Cardiac muscle cell (in vitro differentiated cells and primary cell): ENCODE data around the gene SASS6. TPM values are rescaled to one million over a fixed set of nuclear protein-coding genes. Genes with fewer than 3 reads are reported as not detected.

ENCODE experiments used
- DNase-seq, 2 donors: peaks; one replicate each; pipeline versions ENCODE4 v3.0.0 to v3.0.0-alpha.2; 2010 to 2017; ENCODE audit warnings: low read depth in 1 of 2, low spot score in 1 of 2
- H3K27ac ChIP-seq: fragments of 200-600 bp; sonication (generic); 2 replicates; pipeline ENCODE4 v1.5.1; 2016
- H3K27me3 ChIP-seq: fragments of 200-600 bp; sonication (generic); 2 replicates; pipeline ENCODE4 v1.6.0; 2016; ENCODE audit warnings: control low read depth
- H3K36me3 ChIP-seq: fragments of 200-600 bp; sonication (generic); 2 replicates; pipeline ENCODE4 v1.5.1; 2016; ENCODE audit warnings: control low read depth
- H3K4me1 ChIP-seq: fragments of 200-600 bp; sonication (generic); 2 replicates; pipeline ENCODE4 v1.8.1; 2017; ENCODE audit warnings: low read depth, mild to moderate bottlenecking, mixed run types
- H3K4me3 ChIP-seq: fragments of 200-600 bp; sonication (generic); 2 replicates; pipeline ENCODE4 v1.5.1; 2016; ENCODE audit warnings: mild to moderate bottlenecking
- H3K9me3 ChIP-seq: fragments of 200-600 bp; sonication (generic); 2 replicates; pipeline ENCODE4 v1.5.1; 2017; ENCODE audit warnings: low read depth, mild to moderate bottlenecking, control low read depth
- polyA plus RNA-seq: library from polyadenylated mRNA; unstranded; fragments of >200 nt; fragmentation: Nextera tagmentation; extraction: Ambion mirVana; gene quantifications from 2 replicates; pipeline ENCODE4 v1.2.1, GENCODE V29; 2016
- total RNA-seq: library from RNA; depleted of rRNA; stranded (reverse); fragments of >200 nt; gene quantifications from 2 replicates; pipeline ENCODE4 v1.2.3, GENCODE V29; 2016
- TF ChIP-seq, protein P1 (sequence below): IDR thresholded peaks from 2 replicates; pipeline ENCODE4 v1.5.1; 2012; ENCODE audit warnings: low read depth, mild to moderate bottlenecking, low read length

SASS6 gene
- total and polyA plus RNA-seq, 2 experiments from 2014 or later, result 2.5 to 4.2 TPM

DNA sequence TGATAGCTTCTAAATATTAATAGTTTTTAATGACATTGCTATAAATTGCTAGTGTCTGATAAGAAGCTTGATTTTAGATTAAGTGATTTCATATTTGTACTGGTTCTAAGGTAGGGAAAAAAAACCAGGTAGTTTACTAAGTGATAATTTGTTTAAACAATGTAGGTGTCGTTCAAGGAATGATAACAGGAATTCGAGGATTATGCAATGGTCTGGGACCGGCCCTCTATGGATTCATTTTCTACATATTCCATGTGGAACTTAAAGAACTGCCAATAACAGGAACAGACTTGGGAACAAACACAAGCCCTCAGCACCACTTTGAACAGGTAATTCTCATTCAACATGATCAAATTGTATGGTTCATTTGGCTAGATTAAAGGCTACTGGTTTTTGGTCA lies 52.4 kb downstream of the SASS6 start:
- peaks cover 49% of the 10 kb centered on the region for H3K36me3 ChIP-seq
- H3K4me1 ChIP-seq, result no peaks in the 10 kb centered on the region
- peak overlapping the region; percentile 26 for H3K27ac ChIP-seq
- DNase-seq, result no peak
- TF ChIP-seq, protein P1, sequence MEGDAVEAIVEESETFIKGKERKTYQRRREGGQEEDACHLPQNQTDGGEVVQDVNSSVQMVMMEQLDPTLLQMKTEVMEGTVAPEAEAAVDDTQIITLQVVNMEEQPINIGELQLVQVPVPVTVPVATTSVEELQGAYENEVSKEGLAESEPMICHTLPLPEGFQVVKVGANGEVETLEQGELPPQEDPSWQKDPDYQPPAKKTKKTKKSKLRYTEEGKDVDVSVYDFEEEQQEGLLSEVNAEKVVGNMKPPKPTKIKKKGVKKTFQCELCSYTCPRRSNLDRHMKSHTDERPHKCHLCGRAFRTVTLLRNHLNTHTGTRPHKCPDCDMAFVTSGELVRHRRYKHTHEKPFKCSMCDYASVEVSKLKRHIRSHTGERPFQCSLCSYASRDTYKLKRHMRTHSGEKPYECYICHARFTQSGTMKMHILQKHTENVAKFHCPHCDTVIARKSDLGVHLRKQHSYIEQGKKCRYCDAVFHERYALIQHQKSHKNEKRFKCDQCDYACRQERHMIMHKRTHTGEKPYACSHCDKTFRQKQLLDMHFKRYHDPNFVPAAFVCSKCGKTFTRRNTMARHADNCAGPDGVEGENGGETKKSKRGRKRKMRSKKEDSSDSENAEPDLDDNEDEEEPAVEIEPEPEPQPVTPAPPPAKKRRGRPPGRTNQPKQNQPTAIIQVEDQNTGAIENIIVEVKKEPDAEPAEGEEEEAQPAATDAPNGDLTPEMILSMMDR, result no peak
- H3K4me3 ChIP-seq, result no peak overlapping the region
- no peaks in the 10 kb centered on the region for H3K27me3 ChIP-seq
- no peaks in the 10 kb centered on the region for H3K9me3 ChIP-seq

DNA sequence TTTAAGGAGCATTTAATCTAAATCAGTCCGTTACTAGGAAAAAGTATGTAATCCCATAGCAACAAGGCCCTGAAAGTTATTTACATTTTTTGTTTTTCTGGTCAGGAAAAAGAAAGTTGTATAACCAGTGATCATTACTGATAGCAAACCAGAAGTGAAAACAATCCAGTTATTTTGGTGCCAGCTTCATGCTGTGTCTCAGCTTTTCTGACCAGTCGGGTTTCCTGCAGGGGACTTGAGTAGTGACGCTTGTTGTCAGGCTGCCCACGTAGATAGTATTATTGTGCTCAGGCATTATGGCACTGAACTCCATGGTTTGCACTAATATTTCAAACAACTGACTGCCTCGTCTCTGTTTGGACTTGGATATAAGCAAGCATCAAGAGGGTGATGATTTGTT lies 55.2 kb downstream of the SASS6 start:
- Histone ChIP-seq H3K4me3 (no peak overlapping the region), H3K9me3 (no peaks in the 10 kb centered on the region), H3K36me3 (peaks cover 41% of the 10 kb centered on the region), H3K27ac (no peak overlapping the region), H3K27me3 (no peaks in the 10 kb centered on the region), H3K4me1 (no peaks in the 10 kb centered on the region)
- peak in 1 of 2 donors; percentile 29 for DNase-seq
- TF ChIP-seq, protein P1, result no peak

DNA sequence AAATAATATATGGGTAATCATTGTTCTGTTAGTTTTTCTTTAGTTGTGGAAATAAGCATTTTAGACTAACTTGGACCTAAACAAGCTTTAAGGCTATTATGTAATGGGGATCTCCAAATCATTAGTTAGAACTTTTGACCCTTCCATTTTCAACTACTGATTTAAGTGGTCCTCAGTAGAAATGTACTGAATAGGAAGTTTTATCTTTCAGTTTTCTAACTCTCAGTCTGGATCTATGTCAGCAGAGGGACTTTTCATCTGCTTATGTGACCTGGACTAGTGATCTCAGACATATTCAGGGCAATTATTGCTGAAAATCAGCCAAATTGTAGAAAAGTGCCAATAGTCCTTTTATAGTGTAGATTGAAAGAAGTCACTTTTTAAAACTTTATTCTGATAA lies 56.0 kb downstream of the SASS6 start:
- no peak overlapping the region for H3K27ac ChIP-seq

DNA sequence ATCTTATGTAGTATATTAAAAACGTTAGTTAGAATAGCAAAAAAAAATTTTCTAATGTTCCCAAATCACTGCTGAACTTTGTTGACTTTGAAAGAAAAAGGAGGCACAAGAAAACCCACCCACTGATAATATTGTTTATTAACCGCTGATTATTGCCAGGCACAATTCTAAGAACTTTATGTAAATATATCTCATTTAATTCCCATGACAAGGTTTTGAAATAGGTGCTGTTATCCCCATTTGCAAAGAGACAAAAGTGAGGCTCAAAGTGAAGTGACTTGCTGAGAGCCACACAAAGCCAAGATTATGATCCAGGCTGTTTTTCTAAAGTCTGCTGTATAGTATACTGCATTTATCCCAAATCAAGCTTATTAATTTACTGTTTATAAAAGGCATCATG lies 56.4 kb downstream of the SASS6 start:
- Histone ChIP-seq H3K9me3 (no peaks in the 10 kb centered on the region), H3K27ac (no peak overlapping the region), H3K27me3 (no peaks in the 10 kb centered on the region), H3K36me3 (peaks cover 31% of the 10 kb centered on the region), H3K4me1 (no peaks in the 10 kb centered on the region), H3K4me3 (no peak overlapping the region)
- no peak for DNase-seq
- TF ChIP-seq, protein P1, result no peak

More for the DNA sequence above, 56.0 kb downstream of the SASS6 start:
- Histone ChIP-seq H3K9me3 (no peaks in the 10 kb centered on the region), H3K4me1 (no peaks in the 10 kb centered on the region), H3K4me3 (no peak overlapping the region), H3K36me3 (peaks cover 33% of the 10 kb centered on the region), H3K27me3 (no peaks in the 10 kb centered on the region)
- TF ChIP-seq, protein P1, result no peak
- no peak for DNase-seq

DNA sequence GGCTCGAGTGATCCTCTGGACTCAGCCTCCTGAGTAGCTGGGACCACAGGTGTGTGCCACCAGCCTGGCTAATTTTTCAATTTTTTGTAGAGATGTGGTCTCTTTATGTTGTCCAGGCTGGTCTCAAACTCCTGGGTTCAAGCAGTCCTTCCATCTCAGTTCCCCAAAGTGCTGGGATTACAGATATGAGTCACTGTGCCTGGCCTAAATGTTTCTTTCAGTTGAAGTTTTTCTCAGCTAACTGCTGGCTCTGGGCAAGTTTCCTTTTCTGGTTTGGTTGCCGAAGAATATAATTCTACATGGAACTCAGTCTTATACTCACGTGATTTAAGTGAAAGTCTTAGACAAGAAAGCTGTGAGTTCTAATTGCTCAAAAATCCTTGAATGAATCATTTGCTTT lies 57.0 kb downstream of the SASS6 start:
- Histone ChIP-seq H3K27ac (no peak overlapping the region), H3K4me1 (no peaks in the 10 kb centered on the region), H3K4me3 (no peak overlapping the region), H3K36me3 (peaks cover 30% of the 10 kb centered on the region), H3K9me3 (no peaks in the 10 kb centered on the region), H3K27me3 (no peaks in the 10 kb centered on the region)
- TF ChIP-seq, protein P1, result no peak
- peak in 1 of 2 donors; percentile 17 for DNase-seq
